ENCODE data around the gene PPP1R18.

Gene PPP1R18

GRCh38 chr6:30709101-30709868, 22.8 kb upstream of the PPP1R18 start:
- no peak overlapping the region for H3K4me2 ChIP-seq (ENCODE audit: low read length)
- H3K27me3 ChIP-seq (ENCODE audit: low read depth, low read length), result no peaks in the 10 kb centered on the region
- H3K79me2 ChIP-seq (ENCODE audit: low read length), result no peaks in the 10 kb centered on the region
- H3K4me1 ChIP-seq (ENCODE audit: low read length), result no peaks in the 10 kb centered on the region
- no peak overlapping the region for H3K4me3 ChIP-seq (ENCODE audit: low read length)
- H2AFZ ChIP-seq (ENCODE audit: low read depth, low read length), result no peak overlapping the region
- H3K9ac ChIP-seq (ENCODE audit: low read length), result no peak overlapping the region
- no peaks in the 10 kb centered on the region for H3K9me3 ChIP-seq (ENCODE audit: insufficient read depth, low read length)
- H3K27ac ChIP-seq (ENCODE audit: low read length), result no peak overlapping the region
- H3K36me3 ChIP-seq (replicated peaks; ENCODE audit: low read depth, low read length), result no peaks in the 10 kb centered on the region
- no peaks in the 10 kb centered on the region for H4K20me1 ChIP-seq (ENCODE audit: insufficient read depth, low read length)
- TF ChIP-seq CTCF (IDR thresholded peaks at IDR 0.05; ENCODE audit: low read depth, low read length) (no peak), EZH2phosphoT487 (IDR thresholded peaks at IDR 0.05; ENCODE audit: low read depth) (no peak)

GRCh38 chr6:30707281-30707850, 20.9 kb upstream of the PPP1R18 start:
- TF ChIP-seq EZH2phosphoT487 (IDR thresholded peaks at IDR 0.05; ENCODE audit: low read depth), result no peak
- no peak for TF ChIP-seq CTCF (IDR thresholded peaks at IDR 0.05; ENCODE audit: low read depth, low read length)
- Histone ChIP-seq H3K9ac (ENCODE audit: low read length) (no peak overlapping the region), H3K4me2 (ENCODE audit: low read length) (no peak overlapping the region)

GRCh38 chr6:30705620-30706019, 19.2 kb upstream of the PPP1R18 start:
- TF ChIP-seq CTCF (IDR thresholded peaks at IDR 0.05; ENCODE audit: low read depth, low read length) (no peak), EZH2phosphoT487 (IDR thresholded peaks at IDR 0.05; ENCODE audit: low read depth) (no peak)
- Histone ChIP-seq H3K4me1 (ENCODE audit: low read length) (no peaks in the 10 kb centered on the region), H3K4me3 (ENCODE audit: low read length) (no peak overlapping the region), H2AFZ (ENCODE audit: low read depth, low read length) (no peak overlapping the region), H3K9ac (ENCODE audit: low read length) (no peak overlapping the region), H3K79me2 (ENCODE audit: low read length) (no peaks in the 10 kb centered on the region), H3K27me3 (ENCODE audit: low read depth, low read length) (no peaks in the 10 kb centered on the region), H3K4me2 (ENCODE audit: low read length) (no peak overlapping the region), H3K27ac (ENCODE audit: low read length) (no peak overlapping the region), H4K20me1 (ENCODE audit: insufficient read depth, low read length) (no peaks in the 10 kb centered on the region), H3K36me3 (replicated peaks; ENCODE audit: low read depth, low read length) (no peaks in the 10 kb centered on the region), H3K9me3 (ENCODE audit: insufficient read depth, low read length) (no peaks in the 10 kb centered on the region)

More at GRCh38 chr6:30707281-30707850, 20.9 kb upstream of the PPP1R18 start:
- Histone ChIP-seq H3K36me3 (replicated peaks; ENCODE audit: low read depth, low read length) (no peaks in the 10 kb centered on the region), H3K4me3 (ENCODE audit: low read length) (no peak overlapping the region), H3K27me3 (ENCODE audit: low read depth, low read length) (no peaks in the 10 kb centered on the region), H3K79me2 (ENCODE audit: low read length) (no peaks in the 10 kb centered on the region), H3K4me1 (ENCODE audit: low read length) (no peaks in the 10 kb centered on the region), H4K20me1 (ENCODE audit: insufficient read depth, low read length) (no peaks in the 10 kb centered on the region), H3K27ac (ENCODE audit: low read length) (no peak overlapping the region), H3K9me3 (ENCODE audit: insufficient read depth, low read length) (no peaks in the 10 kb centered on the region), H2AFZ (ENCODE audit: low read depth, low read length) (no peak overlapping the region)

GRCh38 chr6:30703821-30704220, 17.4 kb upstream of the PPP1R18 start:
- H3K4me1 ChIP-seq (ENCODE audit: low read length), result no peaks in the 10 kb centered on the region
- H2AFZ ChIP-seq (ENCODE audit: low read depth, low read length), result no peak overlapping the region
- no peaks in the 10 kb centered on the region for H3K36me3 ChIP-seq (replicated peaks; ENCODE audit: low read depth, low read length)
- H3K27me3 ChIP-seq (ENCODE audit: low read depth, low read length), result no peaks in the 10 kb centered on the region
- H3K4me3 ChIP-seq (ENCODE audit: low read length), result no peak overlapping the region
- no peaks in the 10 kb centered on the region for H4K20me1 ChIP-seq (ENCODE audit: insufficient read depth, low read length)
- no peak overlapping the region for H3K27ac ChIP-seq (ENCODE audit: low read length)
- H3K9me3 ChIP-seq (ENCODE audit: insufficient read depth, low read length), result no peaks in the 10 kb centered on the region
- TF ChIP-seq EZH2phosphoT487 (IDR thresholded peaks at IDR 0.05; ENCODE audit: low read depth) (no peak), CTCF (IDR thresholded peaks at IDR 0.05; ENCODE audit: low read depth, low read length) (no peak)
- H3K4me2 ChIP-seq (ENCODE audit: low read length), result no peak overlapping the region
- H3K79me2 ChIP-seq (ENCODE audit: low read length), result no peaks in the 10 kb centered on the region
- no peak overlapping the region for H3K9ac ChIP-seq (ENCODE audit: low read length)
